ENCODE measurements around the gene ZFR. TPM values are rescaled to one million over a fixed set of nuclear protein-coding genes. Genes with fewer than 3 reads are reported as not detected.
A peak's percentile ranks its signal among the peaks of the same experiment; 100 is the strongest.
"Not testable (repeated sequence)": the region's sequence is repeated elsewhere in the genome, so short reads cannot be mapped to it uniquely, and the experiment has no call there.

Gene ZFR
- total RNA-seq, 1 donor from 2014 or later = 64.3 TPM

DNA sequence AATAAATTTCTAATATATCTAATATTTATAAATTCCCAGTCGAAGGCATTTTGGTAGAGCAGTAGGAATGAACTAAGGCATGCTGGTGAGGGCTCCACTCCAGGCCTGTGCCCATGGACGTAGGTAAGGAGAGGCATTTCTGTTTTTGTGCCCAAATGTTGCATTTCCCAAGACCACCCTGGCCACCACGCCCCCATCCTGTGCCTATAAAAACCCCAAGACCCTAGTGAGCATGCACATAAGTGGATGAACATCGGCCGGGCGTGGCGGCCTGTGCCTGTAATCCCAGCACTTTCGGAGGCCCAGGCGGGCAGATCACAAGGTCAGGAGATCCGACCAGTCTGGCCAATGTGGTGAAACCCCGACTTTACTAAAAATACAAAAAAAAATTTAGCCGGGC lies 121.7 kb downstream of the ZFR start:
- H3K4me3 Mint-ChIP-seq = no peak overlapping the region
- peaks cover 4% of the 10 kb centered on the region for H3K36me3 Mint-ChIP-seq (ENCODE audit: low read depth)
- TF ChIP-seq, protein P1, sequence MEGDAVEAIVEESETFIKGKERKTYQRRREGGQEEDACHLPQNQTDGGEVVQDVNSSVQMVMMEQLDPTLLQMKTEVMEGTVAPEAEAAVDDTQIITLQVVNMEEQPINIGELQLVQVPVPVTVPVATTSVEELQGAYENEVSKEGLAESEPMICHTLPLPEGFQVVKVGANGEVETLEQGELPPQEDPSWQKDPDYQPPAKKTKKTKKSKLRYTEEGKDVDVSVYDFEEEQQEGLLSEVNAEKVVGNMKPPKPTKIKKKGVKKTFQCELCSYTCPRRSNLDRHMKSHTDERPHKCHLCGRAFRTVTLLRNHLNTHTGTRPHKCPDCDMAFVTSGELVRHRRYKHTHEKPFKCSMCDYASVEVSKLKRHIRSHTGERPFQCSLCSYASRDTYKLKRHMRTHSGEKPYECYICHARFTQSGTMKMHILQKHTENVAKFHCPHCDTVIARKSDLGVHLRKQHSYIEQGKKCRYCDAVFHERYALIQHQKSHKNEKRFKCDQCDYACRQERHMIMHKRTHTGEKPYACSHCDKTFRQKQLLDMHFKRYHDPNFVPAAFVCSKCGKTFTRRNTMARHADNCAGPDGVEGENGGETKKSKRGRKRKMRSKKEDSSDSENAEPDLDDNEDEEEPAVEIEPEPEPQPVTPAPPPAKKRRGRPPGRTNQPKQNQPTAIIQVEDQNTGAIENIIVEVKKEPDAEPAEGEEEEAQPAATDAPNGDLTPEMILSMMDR (IDR thresholded peaks at IDR 0.05) = no peak
- no peaks in the 10 kb centered on the region for H3K27me3 Mint-ChIP-seq
- H3K9me3 Mint-ChIP-seq = peaks cover 5% of the 10 kb centered on the region
- POLR2A ChIA-PET = no interaction called here
- ATAC-seq (ENCODE audit: low read depth) (no peak), DNase-seq (no peak)
- no peaks in the 10 kb centered on the region for H3K4me1 Mint-ChIP-seq
- no peak overlapping the region for H3K27ac Mint-ChIP-seq
- CTCF ChIA-PET = no interaction called here
- intact Hi-C loops (cut with micrococcal nuclease) = no loop called here

GRCh38 chr5:32321787-32322186 lies 122.8 kb downstream of the ZFR start:
- intact Hi-C loops (cut with micrococcal nuclease); DNase-seq; H3K36me3 Mint-ChIP-seq (ENCODE audit: low read depth); H3K9me3 Mint-ChIP-seq; H3K4me3 Mint-ChIP-seq; POLR2A ChIA-PET; H3K27me3 Mint-ChIP-seq; ATAC-seq (ENCODE audit: low read depth); CTCF ChIA-PET; H3K4me1 Mint-ChIP-seq: not testable (repeated sequence)
- H3K27ac Mint-ChIP-seq = peak overlapping the region; percentile 13

DNA sequence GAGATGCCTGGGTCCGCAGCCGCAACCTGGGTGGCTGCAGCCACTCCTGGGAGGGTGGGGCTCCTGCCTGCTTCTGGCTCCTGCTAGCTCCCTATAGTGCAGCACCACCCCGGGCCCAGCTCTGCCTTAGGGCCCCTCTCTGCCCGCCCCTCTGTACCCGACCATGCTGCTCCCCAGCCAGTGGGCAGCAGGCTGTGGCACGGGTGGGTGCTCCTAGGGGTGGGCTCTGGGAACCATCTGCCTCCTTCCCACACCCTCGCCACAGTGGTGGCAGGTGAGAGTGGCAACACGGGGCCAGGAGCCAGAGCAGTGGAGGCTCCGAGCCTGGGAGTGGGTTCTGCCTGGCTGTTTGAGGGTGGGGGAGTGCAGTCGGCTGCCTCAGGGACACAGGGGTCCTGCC lies 124.0 kb downstream of the ZFR start:
- H3K36me3 Mint-ChIP-seq (ENCODE audit: low read depth) = peaks cover 4% of the 10 kb centered on the region
- ATAC-seq (ENCODE audit: low read depth) (no peak), DNase-seq (no peak)
- ChIA-PET POLR2A (interaction anchor here (0.7 kb wide), 1 partner anchor 109 kb away, joined by 6 read pairs; no protein-coding TSS in a partner anchor), CTCF (no interaction called here)
- no peaks in the 10 kb centered on the region for H3K4me1 Mint-ChIP-seq
- intact Hi-C loops (cut with micrococcal nuclease) = no loop called here
- H3K9me3 Mint-ChIP-seq = peaks cover 5% of the 10 kb centered on the region
- no peak overlapping the region for H3K27ac Mint-ChIP-seq
- TF ChIP-seq, protein P1 (IDR thresholded peaks at IDR 0.05) = no peak
- H3K4me3 Mint-ChIP-seq = no peak overlapping the region
- H3K27me3 Mint-ChIP-seq = no peaks in the 10 kb centered on the region

DNA sequence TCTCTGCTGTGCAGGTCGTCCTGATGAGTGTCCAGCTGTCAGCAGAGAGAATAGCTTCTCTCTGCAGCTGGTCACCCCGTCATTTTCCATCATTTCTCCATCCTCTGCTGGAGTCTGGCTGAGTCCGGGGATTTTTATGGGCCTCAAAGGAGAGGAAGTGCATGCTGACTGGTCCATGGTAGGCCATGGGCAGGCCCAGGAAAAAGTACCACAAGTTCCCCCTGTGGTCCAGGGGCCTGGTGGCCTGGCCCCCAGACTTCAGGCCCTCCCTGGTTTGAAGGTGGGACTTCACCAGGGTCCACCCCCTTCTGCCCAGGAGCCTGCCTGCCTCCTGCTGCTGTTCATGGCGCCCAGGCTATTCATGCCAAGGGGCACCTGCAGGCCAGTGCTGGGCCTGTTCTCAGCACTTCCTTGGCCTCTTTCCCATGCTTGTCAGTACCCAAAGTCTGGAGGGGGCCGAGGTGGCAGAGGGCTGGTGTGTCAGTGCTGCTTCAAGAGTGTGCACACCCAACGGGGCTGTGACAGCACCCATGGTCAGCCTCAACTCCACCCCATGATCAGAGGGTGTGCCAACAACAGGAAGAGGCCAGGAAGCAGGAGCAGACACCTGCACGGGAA lies 124.5 kb downstream of the ZFR start:
- ATAC-seq (ENCODE audit: low read depth) (no peak), DNase-seq (no peak)
- ChIA-PET POLR2A (no interaction called here), CTCF (no interaction called here)
- Mint-ChIP-seq H3K9me3 (peaks cover 5% of the 10 kb centered on the region), H3K27me3 (no peaks in the 10 kb centered on the region), H3K4me3 (no peak overlapping the region), H3K4me1 (no peaks in the 10 kb centered on the region), H3K36me3 (ENCODE audit: low read depth) (peaks cover 4% of the 10 kb centered on the region), H3K27ac (no peak overlapping the region)
- intact Hi-C loops (cut with micrococcal nuclease) = loop anchor here (10.0 kb wide), 1 partner anchor 1125 kb away; the partner anchor contains the start of gene TARS1
- TF ChIP-seq, protein P1 (IDR thresholded peaks at IDR 0.05) = no peak

DNA sequence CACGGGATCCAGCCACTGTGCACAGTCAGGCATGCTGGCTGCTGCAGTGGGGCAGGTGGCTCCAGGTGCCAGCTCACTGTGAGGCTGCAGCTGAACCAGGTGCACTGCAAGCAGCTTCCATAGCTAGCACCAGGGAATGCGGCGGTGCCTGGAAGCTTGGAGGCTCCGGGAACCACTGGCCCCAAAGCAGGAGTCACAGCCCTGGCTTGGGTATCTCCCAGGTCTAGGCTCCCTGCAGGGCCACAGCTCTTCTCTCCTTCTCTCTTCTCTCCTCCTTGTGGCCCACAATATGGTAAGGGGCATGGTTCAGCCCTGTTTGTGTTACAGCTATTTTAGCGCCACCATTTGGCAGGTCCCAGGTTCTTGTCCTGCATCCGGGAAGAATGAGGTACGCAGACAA lies 125.1 kb downstream of the ZFR start:
- POLR2A ChIA-PET = no interaction called here
- no peak overlapping the region for H3K4me3 Mint-ChIP-seq
- ATAC-seq (ENCODE audit: low read depth) (no peak), DNase-seq (no peak)
- H3K9me3 Mint-ChIP-seq = peaks cover 5% of the 10 kb centered on the region
- no peak overlapping the region for H3K27ac Mint-ChIP-seq
- H3K36me3 Mint-ChIP-seq (ENCODE audit: low read depth) = peaks cover 4% of the 10 kb centered on the region
- no peaks in the 10 kb centered on the region for H3K4me1 Mint-ChIP-seq
- CTCF ChIA-PET = interaction anchor here (1.0 kb wide), 1 partner anchor 10 kb away, joined by 6 read pairs; no protein-coding TSS in a partner anchor
- H3K27me3 Mint-ChIP-seq = no peaks in the 10 kb centered on the region
- TF ChIP-seq, protein P1 (IDR thresholded peaks at IDR 0.05) = no peak
- intact Hi-C loops (cut with micrococcal nuclease) = loop anchor here (10.0 kb wide), 1 partner anchor 1125 kb away; the partner anchor contains the start of gene TARS1
